ENCODE measurements around the gene ATP5MC3.

ATP5MC3 gene

GRCh38 chr2:175188761-175189160, 7.3 kb upstream of the ATP5MC3 start:
- Histone ChIP-seq H3K36me3 (ENCODE audit: control insufficient read depth, insufficient read depth, low read length) (no peaks in the 10 kb centered on the region), H3K27me3 (replicated peaks; ENCODE audit: control insufficient read depth, insufficient read depth, low read length) (no peaks in the 10 kb centered on the region), H3K4me3 (replicated peaks; ENCODE audit: low read depth, low read length) (no peak overlapping the region)
- no peak for DNase-seq (ENCODE audit: extremely low read depth, insufficient read length)
- no peak for TF ChIP-seq CTCF (IDR thresholded peaks at IDR 0.05; ENCODE audit: insufficient read depth, low read length, poor library complexity, severe bottlenecking)

GRCh38 chr2:175187378-175187777, 5.9 kb upstream of the ATP5MC3 start:
- DNase-seq (ENCODE audit: extremely low read depth, insufficient read length), result no peak
- H3K27me3 ChIP-seq (replicated peaks; ENCODE audit: control insufficient read depth, insufficient read depth, low read length), result no peaks in the 10 kb centered on the region
- peak; percentile 62 for TF ChIP-seq CTCF (IDR thresholded peaks at IDR 0.05; ENCODE audit: insufficient read depth, low read length, poor library complexity, severe bottlenecking)
- no peaks in the 10 kb centered on the region for H3K36me3 ChIP-seq (ENCODE audit: control insufficient read depth, insufficient read depth, low read length)
- H3K4me3 ChIP-seq (replicated peaks; ENCODE audit: low read depth, low read length), result no peak overlapping the region

- no peak for DNase-seq (ENCODE audit: extremely low read depth, insufficient read length)
- TF ChIP-seq CTCF (IDR thresholded peaks at IDR 0.05; ENCODE audit: insufficient read depth, low read length, poor library complexity, severe bottlenecking), result no peak
- H3K36me3 ChIP-seq (ENCODE audit: control insufficient read depth, insufficient read depth, low read length), result peaks cover 5% of the 10 kb centered on the region
Observed at GRCh38 chr2:175183674-175184073, 2.2 kb upstream of the ATP5MC3 start.

GRCh38 chr2:175181877-175182308, 383 bp upstream of the ATP5MC3 start:
- Histone ChIP-seq H3K4me3 (replicated peaks; ENCODE audit: low read depth, low read length) (peak overlapping the region; percentile 97), H3K27me3 (replicated peaks; ENCODE audit: control insufficient read depth, insufficient read depth, low read length) (no peaks in the 10 kb centered on the region), H3K36me3 (ENCODE audit: control insufficient read depth, insufficient read depth, low read length) (peaks cover 5% of the 10 kb centered on the region)
- no peak for DNase-seq (ENCODE audit: extremely low read depth, insufficient read length)
- no peak for TF ChIP-seq CTCF (IDR thresholded peaks at IDR 0.05; ENCODE audit: insufficient read depth, low read length, poor library complexity, severe bottlenecking)

More at GRCh38 chr2:175183674-175184073, 2.2 kb upstream of the ATP5MC3 start:
- no peak overlapping the region for H3K4me3 ChIP-seq (replicated peaks; ENCODE audit: low read depth, low read length)
- no peaks in the 10 kb centered on the region for H3K27me3 ChIP-seq (replicated peaks; ENCODE audit: control insufficient read depth, insufficient read depth, low read length)

- no peaks in the 10 kb centered on the region for H3K27me3 ChIP-seq (replicated peaks; ENCODE audit: control insufficient read depth, insufficient read depth, low read length)
- peak; percentile 74 for DNase-seq (ENCODE audit: extremely low read depth, insufficient read length)
- H3K36me3 ChIP-seq (ENCODE audit: control insufficient read depth, insufficient read depth, low read length), result peaks cover 5% of the 10 kb centered on the region
- peak overlapping the region; percentile 97 for H3K4me3 ChIP-seq (replicated peaks; ENCODE audit: low read depth, low read length)
- TF ChIP-seq CTCF (IDR thresholded peaks at IDR 0.05; ENCODE audit: insufficient read depth, low read length, poor library complexity, severe bottlenecking), result no peak
Observed at GRCh38 chr2:175180701-175181103, 808 bp downstream of the ATP5MC3 start.

- Histone ChIP-seq H3K27me3 (replicated peaks; ENCODE audit: control insufficient read depth, insufficient read depth, low read length) (no peaks in the 10 kb centered on the region), H3K36me3 (ENCODE audit: control insufficient read depth, insufficient read depth, low read length) (peaks cover 6% of the 10 kb centered on the region), H3K4me3 (replicated peaks; ENCODE audit: low read depth, low read length) (no peak overlapping the region)
- DNase-seq (ENCODE audit: extremely low read depth, insufficient read length), result no peak
- no peak for TF ChIP-seq CTCF (IDR thresholded peaks at IDR 0.05; ENCODE audit: insufficient read depth, low read length, poor library complexity, severe bottlenecking)
Observed at GRCh38 chr2:175176624-175177023, 4.9 kb downstream of the ATP5MC3 start.

All from GM06990 (cell line).